Kidney glomerular epithelial cell (primary cell): ENCODE measurements around the gene DENND1B.
"Not testable (repeated sequence)": the region's sequence is repeated elsewhere in the genome, so short reads cannot be mapped to it uniquely, and the experiment has no call there.

Experiments used
- DNase-seq: peaks from one replicate; lab custom pipeline; 2025; lab: John Stamatoyannopoulos, UW

Gene DENND1B

GRCh38 chr1:197553281-197553680, 222.0 kb downstream of the DENND1B start:
- DNase-seq = no peak

GRCh38 chr1:197546989-197547388, 228.3 kb downstream of the DENND1B start:
- no peak for DNase-seq

GRCh38 chr1:197544553-197544952, 230.7 kb downstream of the DENND1B start:
- DNase-seq = no peak

GRCh38 chr1:197544130-197544529, 231.2 kb downstream of the DENND1B start:
- no peak for DNase-seq

GRCh38 chr1:197541411-197541810, 233.9 kb downstream of the DENND1B start:
- DNase-seq = no peak

GRCh38 chr1:197526736-197527371, 248.4 kb downstream of the DENND1B start:
- peak; percentile 7 for DNase-seq

GRCh38 chr1:197521118-197521739, 254.1 kb downstream of the DENND1B start:
- peak; percentile 27 for DNase-seq

- DNase-seq = peak; percentile 2
Measured at GRCh38 chr1:197519741-197520334, 255.4 kb downstream of the DENND1B start.

- no peak for DNase-seq
Measured at GRCh38 chr1:197515421-197515820, 259.9 kb downstream of the DENND1B start.

GRCh38 chr1:197510691-197511378, 264.4 kb downstream of the DENND1B start:
- DNase-seq = no peak

- DNase-seq = no peak
Measured at GRCh38 chr1:197496722-197497121, 278.6 kb downstream of the DENND1B start.

GRCh38 chr1:197491505-197491904, 283.8 kb downstream of the DENND1B start:
- DNase-seq = not testable (repeated sequence)

- DNase-seq = no peak
Measured at GRCh38 chr1:197486946-197487345, 288.3 kb downstream of the DENND1B start.

- DNase-seq = no peak
Measured at GRCh38 chr1:197485790-197486189, 289.5 kb downstream of the DENND1B start.

- DNase-seq = no peak
Measured at GRCh38 chr1:197481101-197481500, 294.2 kb downstream of the DENND1B start.

GRCh38 chr1:197480446-197480845, 294.8 kb downstream of the DENND1B start:
- no peak for DNase-seq

- no peak for DNase-seq
Measured at GRCh38 chr1:197472141-197472540, 303.1 kb downstream of the DENND1B start.

- no peak for DNase-seq
Measured at GRCh38 chr1:197471248-197471985, 303.9 kb downstream of the DENND1B start.

GRCh38 chr1:197470330-197470729, 304.9 kb downstream of the DENND1B start:
- no peak for DNase-seq

GRCh38 chr1:197469620-197470210, 305.6 kb downstream of the DENND1B start:
- no peak for DNase-seq

- DNase-seq = no peak
Measured at GRCh38 chr1:197468543-197469175, 306.6 kb downstream of the DENND1B start.
